Mononuclear cell (primary cell): Measurements from ENCODE around the gene CAMK1D. TPM values are rescaled to one million over a fixed set of nuclear protein-coding genes. Genes with fewer than 3 reads are reported as not detected.
"Not testable (repeated sequence)": the region's sequence is repeated elsewhere in the genome, so short reads cannot be mapped to it uniquely, and the experiment has no call there.

ENCODE experiments used
- H3K27me3 ChIP-seq: 2 replicates; pipeline ENCODE4 v1.6.0; 2011; ENCODE audit warnings: low read length, control low read depth; ENCODE audit not compliant: insufficient read depth
- H3K4me1 ChIP-seq: 2 replicates; pipeline ENCODE4 v1.5.1; 2011; ENCODE audit warnings: mild to moderate bottlenecking, low read length, control low read depth; ENCODE audit not compliant: insufficient read depth
- H3K4me3 ChIP-seq: 2 replicates; pipeline ENCODE4 v1.5.1; 2011; ENCODE audit warnings: mild to moderate bottlenecking, low read length, moderate library complexity
- H3K9me3 ChIP-seq: 2 replicates; pipeline ENCODE4 v1.5.1; 2011; ENCODE audit warnings: low read depth, mild to moderate bottlenecking, control low read depth, low read length
- total RNA-seq: library from RNA; depleted of rRNA; stranded (reverse); fragments of >200 nt; gene quantifications from one replicate; pipeline ENCODE4 v1.2.3, GENCODE V29; 2012

CAMK1D gene
- total RNA-seq, 1 donor: 11.0 TPM

- Histone ChIP-seq H3K4me3 (peak overlapping the region; percentile 46), H3K9me3 (no peaks in the 10 kb centered on the region), H3K4me1 (peaks cover 33% of the 10 kb centered on the region), H3K27me3 (peaks cover 6% of the 10 kb centered on the region)
Measured at GRCh38 chr10:12351447-12351846, 2.1 kb downstream of the CAMK1D start.

- peaks cover 33% of the 10 kb centered on the region for H3K4me1 ChIP-seq
- H3K4me3 ChIP-seq: no peak overlapping the region
- peaks cover 6% of the 10 kb centered on the region for H3K27me3 ChIP-seq
- H3K9me3 ChIP-seq: no peaks in the 10 kb centered on the region
Measured at GRCh38 chr10:12351889-12352288, 2.5 kb downstream of the CAMK1D start.

GRCh38 chr10:12353399-12354242 is 4.3 kb downstream of the CAMK1D start:
- H3K4me1 ChIP-seq: peaks cover 33% of the 10 kb centered on the region
- no peaks in the 10 kb centered on the region for H3K27me3 ChIP-seq
- H3K4me3 ChIP-seq: no peak overlapping the region

GRCh38 chr10:12354696-12355095 is 5.3 kb downstream of the CAMK1D start:
- not testable (repeated sequence) for H3K27me3 ChIP-seq, H3K9me3 ChIP-seq, H3K4me3 ChIP-seq
- peaks cover 41% of the 10 kb centered on the region for H3K4me1 ChIP-seq

More at GRCh38 chr10:12353399-12354242, 4.3 kb downstream of the CAMK1D start:
- no peaks in the 10 kb centered on the region for H3K9me3 ChIP-seq

GRCh38 chr10:12355384-12355783 is 6.0 kb downstream of the CAMK1D start:
- Histone ChIP-seq H3K27me3 (no peaks in the 10 kb centered on the region), H3K4me3 (no peak overlapping the region), H3K9me3 (no peaks in the 10 kb centered on the region), H3K4me1 (peaks cover 37% of the 10 kb centered on the region)

GRCh38 chr10:12357525-12358151 is 8.3 kb downstream of the CAMK1D start:
- Histone ChIP-seq H3K4me1 (peaks cover 23% of the 10 kb centered on the region), H3K9me3 (no peaks in the 10 kb centered on the region), H3K27me3 (no peaks in the 10 kb centered on the region), H3K4me3 (no peak overlapping the region)

- Histone ChIP-seq H3K9me3 (no peaks in the 10 kb centered on the region), H3K27me3 (no peaks in the 10 kb centered on the region), H3K4me1 (peaks cover 16% of the 10 kb centered on the region), H3K4me3 (no peak overlapping the region)
Measured at GRCh38 chr10:12358863-12359564, 9.7 kb downstream of the CAMK1D start.

GRCh38 chr10:12360461-12360860 is 11.1 kb downstream of the CAMK1D start:
- Histone ChIP-seq H3K9me3 (no peaks in the 10 kb centered on the region), H3K27me3 (no peaks in the 10 kb centered on the region), H3K4me3 (no peak overlapping the region), H3K4me1 (peaks cover 27% of the 10 kb centered on the region)

GRCh38 chr10:12361115-12361514 is 11.8 kb downstream of the CAMK1D start:
- not testable (repeated sequence) for H3K27me3 ChIP-seq, H3K4me3 ChIP-seq, H3K9me3 ChIP-seq
- peaks cover 32% of the 10 kb centered on the region for H3K4me1 ChIP-seq

- peaks cover 24% of the 10 kb centered on the region for H3K4me1 ChIP-seq
- no peak overlapping the region for H3K4me3 ChIP-seq
- no peaks in the 10 kb centered on the region for H3K9me3 ChIP-seq
- H3K27me3 ChIP-seq: no peaks in the 10 kb centered on the region
Measured at GRCh38 chr10:12364559-12364958, 15.2 kb downstream of the CAMK1D start.

GRCh38 chr10:12367272-12367671 is 17.9 kb downstream of the CAMK1D start:
- Histone ChIP-seq H3K4me3 (no peak overlapping the region), H3K4me1 (peaks cover 24% of the 10 kb centered on the region), H3K27me3 (no peaks in the 10 kb centered on the region), H3K9me3 (no peaks in the 10 kb centered on the region)

- Histone ChIP-seq H3K9me3 (no peaks in the 10 kb centered on the region), H3K4me1 (peaks cover 25% of the 10 kb centered on the region), H3K4me3 (no peak overlapping the region), H3K27me3 (no peaks in the 10 kb centered on the region)
Measured at GRCh38 chr10:12369982-12370381, 20.6 kb downstream of the CAMK1D start.

GRCh38 chr10:12372846-12373245 is 23.5 kb downstream of the CAMK1D start:
- no peaks in the 10 kb centered on the region for H3K27me3 ChIP-seq
- no peaks in the 10 kb centered on the region for H3K9me3 ChIP-seq
- no peak overlapping the region for H3K4me3 ChIP-seq
- H3K4me1 ChIP-seq: peaks cover 9% of the 10 kb centered on the region

GRCh38 chr10:12375076-12375504 is 25.7 kb downstream of the CAMK1D start:
- H3K4me1 ChIP-seq: peaks cover 9% of the 10 kb centered on the region
- H3K27me3 ChIP-seq: no peaks in the 10 kb centered on the region
- H3K9me3 ChIP-seq: no peaks in the 10 kb centered on the region
- H3K4me3 ChIP-seq: no peak overlapping the region

- no peaks in the 10 kb centered on the region for H3K9me3 ChIP-seq
- peaks cover 9% of the 10 kb centered on the region for H3K4me1 ChIP-seq
Measured at GRCh38 chr10:12376211-12376610, 26.9 kb downstream of the CAMK1D start.

More at GRCh38 chr10:12376211-12376610, 26.9 kb downstream of the CAMK1D start:
- Histone ChIP-seq H3K27me3 (no peaks in the 10 kb centered on the region), H3K4me3 (no peak overlapping the region)
